NCI-H524 (cell line): ENCODE data around the gene NEU2.

Source experiments
- DNase-seq, 2 experiments: peaks; one replicate each; lab custom pipeline; 2025; lab: John Stamatoyannopoulos, UW

NEU2 gene

GRCh38 chr2:233079473-233079877, 47.0 kb downstream of the NEU2 start:
- DNase-seq = no peak

GRCh38 chr2:233079953-233080835, 47.7 kb downstream of the NEU2 start:
- no peak for DNase-seq

GRCh38 chr2:233080836-233081229, 48.4 kb downstream of the NEU2 start:
- no peak for DNase-seq

- no peak for DNase-seq
Measured at GRCh38 chr2:233081232-233081730, 48.8 kb downstream of the NEU2 start.

- no peak for DNase-seq
Measured at GRCh38 chr2:233081731-233082221, 49.3 kb downstream of the NEU2 start.

- DNase-seq = no peak
Measured at GRCh38 chr2:233082222-233082930, 49.9 kb downstream of the NEU2 start.

DNA sequence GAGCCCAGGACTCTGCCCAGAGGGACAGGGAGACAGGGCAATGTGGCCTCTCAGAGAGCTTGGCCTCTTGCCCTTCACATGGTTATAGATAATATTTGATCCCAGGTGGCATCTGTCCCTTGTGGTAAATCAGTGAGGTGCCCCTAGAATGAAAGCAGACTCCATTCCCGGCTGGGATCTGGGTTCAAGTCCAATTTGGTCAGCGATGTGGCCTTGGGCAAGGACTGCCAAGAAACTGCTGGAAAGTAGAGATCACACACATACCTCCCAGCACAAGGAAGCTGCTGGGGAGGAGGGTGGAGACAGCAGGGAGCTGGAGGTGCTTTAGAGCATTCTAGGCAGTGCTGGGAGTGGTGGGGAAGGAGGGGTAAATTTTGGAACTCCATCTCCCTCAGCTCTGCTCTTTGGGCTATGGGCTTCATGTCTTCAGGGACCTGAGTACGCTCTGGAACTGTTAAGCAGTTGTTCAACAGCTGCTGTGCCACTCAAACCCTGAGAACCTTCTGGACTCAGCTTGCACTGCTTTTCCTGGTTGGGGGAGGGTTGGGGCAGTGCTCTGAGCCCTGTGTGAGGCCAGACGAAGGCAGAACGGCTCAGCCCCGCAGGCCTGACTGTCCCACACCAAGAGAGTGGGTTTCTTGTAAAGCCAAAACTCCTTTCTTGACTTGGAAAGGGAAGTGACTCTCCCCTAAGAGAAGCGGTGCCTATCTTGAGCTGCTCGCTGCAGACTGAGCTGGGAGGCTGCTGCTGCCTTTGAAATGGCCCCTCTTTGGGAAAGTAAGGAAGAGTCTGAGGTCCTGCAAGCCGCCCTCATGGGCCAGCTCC, 50.7 kb downstream of the NEU2 start:
- DNase-seq = peak; percentile 8 to 74

DNA sequence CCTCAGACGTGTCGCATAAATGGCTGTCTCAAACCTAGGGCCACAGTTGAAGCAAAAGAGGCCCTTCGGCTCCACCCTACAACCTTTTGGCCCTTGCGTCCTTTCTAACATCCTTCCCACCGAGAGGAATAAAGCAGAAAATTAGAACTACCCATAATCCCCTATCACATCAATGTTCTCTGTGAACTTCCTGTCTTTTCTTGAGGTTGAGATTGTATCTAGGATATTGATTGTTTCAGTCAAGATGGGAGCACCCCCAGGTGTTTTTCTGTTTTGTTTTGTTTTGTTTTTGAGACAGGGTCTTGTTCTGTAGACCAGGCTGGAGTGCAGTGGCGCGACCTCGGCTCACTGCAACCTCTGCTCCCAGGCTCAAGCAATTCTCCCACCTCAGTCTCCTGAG, 51.3 kb downstream of the NEU2 start:
- DNase-seq = no peak

DNA sequence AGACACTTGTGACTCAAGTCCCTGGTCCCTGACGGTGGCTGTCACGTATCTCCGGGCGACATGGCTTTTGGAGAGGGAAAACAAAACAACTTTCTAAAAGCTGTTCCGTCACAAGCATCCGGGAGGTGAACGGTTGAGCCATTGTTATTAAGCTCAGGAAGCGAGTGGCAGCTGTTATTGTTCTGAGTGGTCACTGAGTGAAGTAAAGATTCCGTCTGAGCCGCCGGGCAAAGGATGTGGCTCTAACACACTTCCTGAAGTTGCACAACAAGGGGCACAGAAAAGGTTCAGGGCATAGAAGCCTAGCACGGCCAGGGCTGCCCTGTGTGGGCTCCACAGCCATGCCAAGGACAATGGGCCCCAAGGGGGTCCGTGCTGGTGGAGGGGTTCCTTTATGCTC, 52.0 kb downstream of the NEU2 start:
- DNase-seq = no peak
